GM19468 (cell line): ENCODE measurements around the gene HLA-DPB1.
"Not testable (repeated sequence)": the region's sequence is repeated elsewhere in the genome, so short reads cannot be mapped to it uniquely, and the experiment has no call there.

Experiments used
- ATAC-seq: cut with Tn5 transposase; IDR thresholded peaks from one replicate; pipeline ENCODE4 v1.9.1; 2021; ENCODE audit warnings: mild to moderate bottlenecking, moderate library complexity, moderate number of reproducible peaks; ENCODE audit not compliant: unreplicated experiment; ENCODE audit errors: extremely low read depth

HLA-DPB1 gene

DNA sequence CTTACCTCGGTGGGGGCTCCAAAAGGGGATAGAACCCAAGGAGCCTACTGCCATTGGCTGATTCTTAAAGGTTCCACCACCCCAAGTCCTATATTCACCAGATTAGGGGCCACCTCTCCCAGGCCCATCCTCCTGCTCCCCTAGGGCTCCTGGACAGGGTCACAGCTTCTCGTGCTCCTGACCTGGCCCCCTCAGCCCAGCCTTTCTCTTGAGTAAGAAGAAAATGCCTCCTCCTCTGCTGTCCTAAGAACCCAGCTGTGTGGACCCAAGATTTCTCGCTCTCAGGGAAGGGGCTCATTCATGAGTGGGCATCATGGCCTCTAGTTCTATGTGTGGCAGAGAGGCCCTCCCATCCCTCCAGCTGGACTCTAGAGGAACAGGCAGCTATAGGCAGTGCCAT, 16.6 kb downstream of the HLA-DPB1 start:
- ATAC-seq, result no peak

DNA sequence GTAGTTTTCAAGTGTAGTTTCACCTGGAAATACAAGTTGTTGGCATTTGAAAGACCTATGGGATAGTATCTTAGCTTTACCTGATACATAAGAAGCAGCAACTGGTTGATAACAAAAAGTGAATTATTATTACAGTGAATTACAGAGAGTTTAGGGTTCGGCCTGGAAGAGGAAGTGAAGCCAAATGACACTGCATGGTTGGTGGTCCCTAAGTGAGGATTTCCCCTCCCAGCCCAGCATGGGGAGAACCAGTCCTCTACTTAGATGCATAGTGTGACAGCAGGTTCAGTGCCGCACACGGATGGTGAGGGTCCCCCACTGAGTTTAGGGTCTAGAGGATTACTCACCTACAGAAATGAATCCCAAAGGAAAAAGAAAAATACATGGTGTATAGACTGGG, 18.1 kb downstream of the HLA-DPB1 start:
- ATAC-seq, result no peak

DNA sequence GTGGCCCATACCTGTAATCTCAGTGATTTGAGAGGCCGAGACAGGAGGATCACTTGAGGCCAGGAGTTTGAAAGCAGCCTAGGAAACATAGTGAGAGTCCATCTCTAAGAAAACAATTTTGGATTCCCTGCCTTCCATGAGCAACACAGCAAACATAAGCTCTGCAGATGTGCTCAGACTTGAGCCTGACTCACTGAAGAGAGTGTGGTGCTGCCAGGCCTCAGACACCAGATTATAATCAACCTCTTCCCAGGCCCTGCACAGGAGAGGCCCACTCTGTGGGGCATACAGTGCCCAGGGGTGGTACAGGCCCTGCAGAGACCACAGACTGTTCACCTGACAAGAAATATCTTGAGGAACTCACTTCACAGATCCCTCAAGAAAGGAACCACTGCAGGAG, 19.9 kb downstream of the HLA-DPB1 start:
- no peak for ATAC-seq

- not testable (repeated sequence) for ATAC-seq
Observed at GRCh38 chr6:33101121-33101737, 25.4 kb downstream of the HLA-DPB1 start.

DNA sequence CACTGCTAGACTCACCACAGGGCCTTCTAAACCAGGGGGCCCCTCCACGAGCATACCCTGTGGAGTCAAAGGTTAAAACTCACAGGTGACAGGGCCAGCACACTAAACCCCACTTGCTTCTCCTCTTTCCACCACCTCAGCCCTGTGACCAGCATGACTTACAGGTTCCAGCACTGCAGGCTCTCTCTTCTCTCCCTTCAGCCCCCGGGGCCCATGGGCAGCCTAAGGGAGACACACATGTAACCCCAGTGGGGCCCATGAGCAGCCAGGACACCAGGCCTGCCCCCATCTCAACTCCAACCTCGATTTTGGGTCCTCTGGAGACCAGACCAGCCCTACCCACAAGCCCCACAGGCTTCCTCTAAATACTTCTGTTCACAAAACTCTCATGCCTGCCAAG, 28.0 kb downstream of the HLA-DPB1 start:
- no peak for ATAC-seq

- ATAC-seq, result no peak
Observed at GRCh38 chr6:33104887-33105286, 29.1 kb downstream of the HLA-DPB1 start.

DNA sequence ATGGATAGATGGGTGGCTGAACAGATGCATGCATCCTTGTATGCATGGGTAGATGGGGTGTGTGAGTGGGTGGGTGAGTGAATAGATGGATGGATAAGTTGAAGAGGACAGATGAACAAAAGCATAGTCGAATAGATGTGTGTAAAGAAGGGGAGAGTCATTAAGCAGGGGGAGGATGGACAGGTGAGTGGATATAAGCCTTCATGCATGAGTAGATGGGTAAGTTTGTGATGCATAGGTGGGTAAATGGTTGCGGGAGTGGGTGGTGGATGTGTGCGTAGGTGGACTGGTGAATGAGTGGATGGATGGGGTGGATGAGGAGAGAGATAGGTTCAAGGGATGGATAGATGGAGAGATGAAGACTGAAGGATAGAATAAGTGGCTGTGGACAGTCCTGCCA, 29.6 kb downstream of the HLA-DPB1 start:
- no peak for ATAC-seq

- no peak for ATAC-seq
Observed at GRCh38 chr6:33105916-33106871, 30.4 kb downstream of the HLA-DPB1 start.

DNA sequence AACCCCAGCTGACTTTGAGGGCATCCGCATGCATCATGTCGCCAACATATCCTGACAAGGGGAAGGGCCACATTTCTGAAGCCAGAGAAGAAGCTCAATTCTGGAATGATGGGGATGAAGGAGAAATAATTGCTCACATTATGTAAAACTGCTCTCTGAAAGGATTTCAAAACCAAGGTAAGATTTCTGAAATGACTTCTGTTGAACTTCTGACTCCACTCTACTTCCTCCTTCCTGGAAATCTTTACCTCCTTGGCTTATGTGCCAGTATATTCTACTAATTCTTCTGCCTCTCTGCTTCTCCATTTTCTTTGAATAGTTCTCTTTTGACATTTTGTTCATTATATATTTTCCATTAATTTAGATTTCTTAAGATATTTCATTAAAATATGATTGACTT, 31.9 kb downstream of the HLA-DPB1 start:
- ATAC-seq, result no peak

- ATAC-seq, result no peak
Observed at GRCh38 chr6:33108307-33108706, 32.5 kb downstream of the HLA-DPB1 start.

GRCh38 chr6:33112148-33112547, 36.4 kb downstream of the HLA-DPB1 start:
- peak; percentile 74 for ATAC-seq

- no peak for ATAC-seq
Observed at GRCh38 chr6:33113755-33114154, 38.0 kb downstream of the HLA-DPB1 start.

GRCh38 chr6:33114406-33114805, 38.6 kb downstream of the HLA-DPB1 start:
- ATAC-seq, result no peak

DNA sequence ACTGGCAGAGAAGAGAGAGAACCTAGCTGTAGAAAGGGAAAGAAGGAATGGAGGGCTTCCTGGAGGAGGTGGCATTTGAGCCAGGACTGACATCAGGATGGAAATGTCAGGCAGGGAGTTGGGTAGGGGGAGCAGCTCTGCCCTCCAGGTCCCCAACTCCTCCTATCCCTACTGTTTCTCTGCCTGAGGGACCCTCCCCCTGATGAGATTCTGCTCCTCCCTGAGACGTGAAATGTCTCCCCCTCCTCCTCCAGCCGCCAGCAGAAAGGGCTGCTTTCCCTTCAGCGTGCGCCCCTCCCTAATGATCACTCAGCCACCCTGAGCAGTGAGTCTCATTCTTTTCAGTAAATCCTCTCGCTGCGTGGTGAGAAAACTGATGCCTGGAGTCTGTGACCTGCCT, 40.6 kb downstream of the HLA-DPB1 start:
- no peak for ATAC-seq

- no peak for ATAC-seq
Observed at GRCh38 chr6:33116841-33117711, 41.3 kb downstream of the HLA-DPB1 start.

GRCh38 chr6:33117811-33118277, 42.1 kb downstream of the HLA-DPB1 start:
- ATAC-seq, result no peak

GRCh38 chr6:33118525-33119123, 42.8 kb downstream of the HLA-DPB1 start:
- ATAC-seq, result no peak

- no peak for ATAC-seq
Observed at GRCh38 chr6:33120001-33120400, 44.2 kb downstream of the HLA-DPB1 start.

DNA sequence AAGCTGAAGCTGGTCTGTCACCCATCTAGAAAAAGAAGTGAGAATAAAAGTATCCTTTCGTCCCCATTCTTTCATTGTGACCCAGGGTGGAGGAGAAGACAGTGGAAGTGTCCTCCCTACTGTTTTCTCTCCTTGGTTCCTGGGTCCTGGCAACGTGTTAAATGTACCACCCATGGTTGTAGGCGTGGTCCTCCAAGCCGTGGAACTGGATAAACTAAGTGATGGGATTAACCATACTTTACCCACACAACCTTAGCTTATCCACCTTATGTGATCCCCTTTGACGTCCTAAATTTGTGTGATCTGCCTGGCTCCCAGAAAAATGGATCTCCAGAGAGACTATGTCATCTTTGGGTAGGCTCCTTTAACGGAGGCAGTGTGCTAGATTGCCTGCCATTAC, 47.4 kb downstream of the HLA-DPB1 start:
- ATAC-seq, result no peak
